Panc1 (cell line): ENCODE measurements around the gene PRLR. TPM values are rescaled to one million over a fixed set of nuclear protein-coding genes. Genes with fewer than 3 reads are reported as not detected.

Experiments used
- ATAC-seq: fragments of 200-7000 bp; cut with Tn5 transposase; 2 replicates; pipeline ENCODE4 v1.9.1; 2020; ENCODE audit warnings: mild to moderate bottlenecking, moderate library complexity
- BruUV-seq: library from RNA; stranded (reverse); fragments of 400-500 nt; replicated peaks from 2 replicates; lab custom pipeline; 2021; lab: Mats Ljungman, UMichigan
- CTCF ChIA-PET: fragments of 300-600 bp; sonication (Branson Sonifier 250); formaldehyde crosslinking; loops from one replicate; lab custom pipeline; 2022; ENCODE audit warnings: antibody characterized with exemption; lab: Charles Lee
- POLR2A ChIA-PET: fragments of 300-600 bp; sonication (Branson Sonifier 250); formaldehyde crosslinking; loops from one replicate; lab custom pipeline; 2022; ENCODE audit warnings: antibody characterized with exemption; lab: Charles Lee
- DNase-seq: peaks from one replicate; pipeline ENCODE4 v3.0.0-alpha.2; 2010; ENCODE audit warnings: low read depth, low spot score
- H3K27ac ChIP-seq: 2 replicates; pipeline ENCODE4 v1.5.1; 2011; ENCODE audit warnings: mild to moderate bottlenecking, low read length, inconsistent platforms
- H3K27me3 ChIP-seq: fragments of 200-500 bp; sonication (Bioruptor generic); 2 replicates; pipeline ENCODE4 v1.6.0; 2014; ENCODE audit warnings: low read length, inconsistent platforms; ENCODE audit not compliant: control insufficient read depth, insufficient read depth
- H3K36me3 ChIP-seq: fragments of 200-500 bp; sonication (Bioruptor generic); 2 replicates; pipeline ENCODE4 v1.5.1; 2014; ENCODE audit warnings: inconsistent platforms, mild to moderate bottlenecking, low read length, moderate library complexity; ENCODE audit not compliant: control insufficient read depth, insufficient read depth
- H3K4me1 ChIP-seq: 2 replicates; pipeline ENCODE4 v1.5.1; 2011; ENCODE audit warnings: inconsistent platforms, mild to moderate bottlenecking, low read length, moderate library complexity; ENCODE audit not compliant: control insufficient read depth, insufficient read depth
- H3K4me3 ChIP-seq, 2 experiments: 2 replicates each; pipeline ENCODE4 v1.5.1; 2011 to 2012; ENCODE audit warnings: low read depth in 2 of 2, low read length in 2 of 2, mild to moderate bottlenecking in 2 of 2, inconsistent platforms in 1 of 2, moderate library complexity in 1 of 2
- H3K9me3 ChIP-seq: fragments of 200-500 bp; sonication (Bioruptor generic); 2 replicates; pipeline ENCODE4 v1.5.1; 2014; ENCODE audit warnings: low read depth, mild to moderate bottlenecking, inconsistent platforms, low read length, moderate library complexity; ENCODE audit not compliant: control insufficient read depth, insufficient read depth
- CTCF ChIP-seq: fragments of 450-650 bp; IDR thresholded peaks from 2 replicates; pipeline ENCODE4 v1.5.1; 2017; ENCODE audit warnings: mild to moderate bottlenecking
- POLR2AphosphoS5 ChIP-seq: IDR thresholded peaks from 2 replicates; pipeline ENCODE4 v1.6.1; 2012; ENCODE audit warnings: mild to moderate bottlenecking, low read depth, low read length, moderate library complexity
- SIN3A ChIP-seq: IDR thresholded peaks from 2 replicates; pipeline ENCODE4 v1.6.1; 2012; ENCODE audit warnings: low read depth, mild to moderate bottlenecking, low read length, moderate library complexity, borderline replicate concordance; ENCODE audit not compliant: insufficient read depth
- TCF7L2 ChIP-seq: IDR thresholded peaks from 2 replicates; pipeline ENCODE4 v1.6.1; 2011; ENCODE audit warnings: mild to moderate bottlenecking, low read depth, low read length, inconsistent platforms
- in situ Hi-C: cut with HindIII; loops from 2 replicates; pipeline ENCODE4 v1.10.0; 2016; ENCODE audit warnings: low sequenced_read_pairs, low pct_unique_long_range_greater_than_20kb
- intact Hi-C: fragments of 100-400 bp; cut with micrococcal nuclease; formaldehyde crosslinking; loops from one replicate; pipeline ENCODE4 v1.10.0; 2022; ENCODE audit not compliant: unreplicated experiment
- total RNA-seq: library from RNA; stranded (reverse); gene quantifications from one replicate; pipeline ENCODE4 v1.2.1, GENCODE V29; 2021; ENCODE audit not compliant: unreplicated experiment
- TF ChIP-seq, protein P1 (sequence below), 2 experiments: IDR thresholded peaks; 2 replicates each; pipeline ENCODE4 v1.6.1; 2011 to 2012; ENCODE audit warnings: low read depth in 2 of 2, control low read depth in 1 of 2, low read length in 1 of 2, mild to moderate bottlenecking in 1 of 2, moderate library complexity in 1 of 2; ENCODE audit not compliant: insufficient read depth in 1 of 2

The PRLR gene
- total RNA-seq, 1 experiment from 2014 or later: 0.46 TPM

DNA sequence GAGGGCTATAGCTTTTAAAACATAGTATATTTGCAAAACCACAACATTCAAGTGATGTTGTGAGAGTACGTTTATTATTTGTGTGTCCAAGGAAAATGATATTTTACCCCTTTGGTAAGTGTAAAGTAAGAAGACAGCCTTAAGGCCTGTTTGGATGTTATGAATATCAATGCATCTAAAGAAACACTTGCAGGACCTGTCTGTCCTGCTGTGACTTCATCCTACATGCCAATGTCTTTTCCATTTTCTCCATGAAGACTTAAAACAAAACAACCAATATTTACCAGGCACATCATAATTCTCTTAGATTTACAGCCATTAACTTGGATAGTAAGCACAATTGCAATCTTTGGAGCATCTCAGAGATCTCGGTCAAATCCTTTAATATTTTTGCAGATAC is 29.0 kb downstream of the PRLR start:
- no peak overlapping the region for H3K4me3 ChIP-seq
- ChIA-PET CTCF (no interaction called here), POLR2A (no interaction called here)
- H3K36me3 ChIP-seq: no peaks in the 10 kb centered on the region
- H3K9me3 ChIP-seq: no peaks in the 10 kb centered on the region
- in situ Hi-C loops: no loop called here
- intact Hi-C loops: no loop called here
- ATAC-seq: no peak
- H3K27ac ChIP-seq: no peak overlapping the region
- TF ChIP-seq POLR2AphosphoS5: no peak
- TF ChIP-seq, protein P1, sequence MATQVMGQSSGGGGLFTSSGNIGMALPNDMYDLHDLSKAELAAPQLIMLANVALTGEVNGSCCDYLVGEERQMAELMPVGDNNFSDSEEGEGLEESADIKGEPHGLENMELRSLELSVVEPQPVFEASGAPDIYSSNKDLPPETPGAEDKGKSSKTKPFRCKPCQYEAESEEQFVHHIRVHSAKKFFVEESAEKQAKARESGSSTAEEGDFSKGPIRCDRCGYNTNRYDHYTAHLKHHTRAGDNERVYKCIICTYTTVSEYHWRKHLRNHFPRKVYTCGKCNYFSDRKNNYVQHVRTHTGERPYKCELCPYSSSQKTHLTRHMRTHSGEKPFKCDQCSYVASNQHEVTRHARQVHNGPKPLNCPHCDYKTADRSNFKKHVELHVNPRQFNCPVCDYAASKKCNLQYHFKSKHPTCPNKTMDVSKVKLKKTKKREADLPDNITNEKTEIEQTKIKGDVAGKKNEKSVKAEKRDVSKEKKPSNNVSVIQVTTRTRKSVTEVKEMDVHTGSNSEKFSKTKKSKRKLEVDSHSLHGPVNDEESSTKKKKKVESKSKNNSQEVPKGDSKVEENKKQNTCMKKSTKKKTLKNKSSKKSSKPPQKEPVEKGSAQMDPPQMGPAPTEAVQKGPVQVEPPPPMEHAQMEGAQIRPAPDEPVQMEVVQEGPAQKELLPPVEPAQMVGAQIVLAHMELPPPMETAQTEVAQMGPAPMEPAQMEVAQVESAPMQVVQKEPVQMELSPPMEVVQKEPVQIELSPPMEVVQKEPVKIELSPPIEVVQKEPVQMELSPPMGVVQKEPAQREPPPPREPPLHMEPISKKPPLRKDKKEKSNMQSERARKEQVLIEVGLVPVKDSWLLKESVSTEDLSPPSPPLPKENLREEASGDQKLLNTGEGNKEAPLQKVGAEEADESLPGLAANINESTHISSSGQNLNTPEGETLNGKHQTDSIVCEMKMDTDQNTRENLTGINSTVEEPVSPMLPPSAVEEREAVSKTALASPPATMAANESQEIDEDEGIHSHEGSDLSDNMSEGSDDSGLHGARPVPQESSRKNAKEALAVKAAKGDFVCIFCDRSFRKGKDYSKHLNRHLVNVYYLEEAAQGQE (IDR thresholded peaks at IDR 0.05; ENCODE audit: insufficient read depth in 1 of 2, low read depth in 2 of 2, low read length in 1 of 2): no peak
- TF ChIP-seq SIN3A: no peak
- no peak for TF ChIP-seq CTCF
- TF ChIP-seq TCF7L2: no peak
- no peak for DNase-seq
- peaks cover 2% of the 10 kb centered on the region; the same call in 1 of the 2 replicates for H3K27me3 ChIP-seq
- BruUV-seq: no TSS peak
- H3K4me1 ChIP-seq: no peaks in the 10 kb centered on the region

- DNase-seq: no peak
- H3K36me3 ChIP-seq: no peaks in the 10 kb centered on the region
- H3K4me1 ChIP-seq: no peaks in the 10 kb centered on the region
- CTCF ChIA-PET: no interaction called here
- TF ChIP-seq POLR2AphosphoS5 (no peak), CTCF (no peak), TCF7L2 (no peak), SIN3A (no peak)
- TF ChIP-seq, protein P1 (IDR thresholded peaks at IDR 0.05; ENCODE audit: insufficient read depth in 1 of 2, low read depth in 2 of 2, low read length in 1 of 2): no peak
- H3K27me3 ChIP-seq: peaks cover 2% of the 10 kb centered on the region; the same call in 1 of the 2 replicates
- no peak overlapping the region for H3K27ac ChIP-seq
- BruUV-seq: no TSS peak
- POLR2A ChIA-PET: no interaction called here
- no peak overlapping the region for H3K4me3 ChIP-seq
- ATAC-seq: no peak
- H3K9me3 ChIP-seq: no peaks in the 10 kb centered on the region
- intact Hi-C loops: no loop called here
- in situ Hi-C loops: no loop called here
Observed at GRCh38 chr5:35199886-35200285, 30.4 kb downstream of the PRLR start.
